ENCODE results near the gene RFX2. TPM values are rescaled to one million over a fixed set of nuclear protein-coding genes. Genes with fewer than 3 reads are reported as not detected.

Gene RFX2
- polyA plus RNA-seq, 3 donors, result 6.9 to 11.1 (median 8.1) TPM

DNA sequence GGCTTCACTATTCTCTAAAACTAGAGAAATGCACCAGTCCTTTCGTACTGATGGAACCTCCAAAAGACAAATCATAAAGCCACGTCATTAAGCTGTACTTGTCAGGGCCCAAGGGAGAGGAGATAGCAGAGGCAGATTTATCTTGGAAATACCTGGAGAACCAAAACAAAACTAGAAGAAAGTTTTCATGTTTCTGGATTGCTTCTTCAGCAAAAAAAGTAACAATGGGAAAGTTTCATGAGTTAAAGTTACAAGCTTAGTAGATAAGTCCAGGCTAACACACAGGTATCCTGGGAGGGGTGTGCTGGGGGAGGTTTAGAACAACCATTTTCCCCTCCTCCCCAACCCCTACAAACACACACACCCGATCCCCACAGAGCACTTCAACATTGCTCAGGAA is 154.0 kb downstream of the RFX2 start:
- no peak for DNase-seq (ENCODE audit: extremely low read depth in 1 of 11, low read depth in 9 of 11, low spot score in 4 of 11)

DNA sequence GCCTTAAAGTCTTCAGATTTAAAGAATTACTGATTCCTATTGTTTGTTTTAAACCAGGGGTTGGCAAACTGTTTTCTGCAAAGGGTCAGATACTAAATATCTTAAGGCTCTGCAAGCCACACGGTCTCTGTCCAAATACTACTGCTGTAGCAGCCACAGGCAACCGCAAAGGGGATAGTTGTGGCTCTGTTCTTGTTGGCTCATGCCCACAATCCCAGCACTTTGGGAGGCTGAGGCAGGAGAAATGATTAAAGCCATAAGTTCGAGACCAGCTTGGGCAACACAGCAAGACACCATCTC is 154.7 kb downstream of the RFX2 start:
- DNase-seq (ENCODE audit: extremely low read depth in 1 of 11, low read depth in 9 of 11, low spot score in 4 of 11), result no peak

DNA sequence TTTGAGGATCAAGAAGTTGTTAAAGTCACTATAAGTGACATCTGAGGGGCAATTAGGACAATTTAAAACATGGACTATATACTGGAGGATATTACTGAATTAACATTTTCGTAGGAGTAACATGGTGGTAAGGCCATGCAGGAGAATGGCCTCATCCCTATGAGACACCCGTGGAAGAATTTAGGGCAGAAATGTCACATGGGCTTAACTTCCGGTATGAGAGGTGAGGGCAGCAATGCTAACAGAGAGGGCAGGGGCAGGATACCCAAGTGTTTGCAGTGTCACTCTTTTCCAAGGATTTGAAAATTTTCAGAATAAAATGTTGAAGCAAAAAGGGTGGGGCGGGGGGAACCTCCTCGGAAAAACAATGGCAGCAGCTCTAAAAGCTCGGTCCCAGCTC is 156.0 kb downstream of the RFX2 start:
- no peak for DNase-seq (ENCODE audit: extremely low read depth in 1 of 11, low read depth in 9 of 11, low spot score in 4 of 11)

DNA sequence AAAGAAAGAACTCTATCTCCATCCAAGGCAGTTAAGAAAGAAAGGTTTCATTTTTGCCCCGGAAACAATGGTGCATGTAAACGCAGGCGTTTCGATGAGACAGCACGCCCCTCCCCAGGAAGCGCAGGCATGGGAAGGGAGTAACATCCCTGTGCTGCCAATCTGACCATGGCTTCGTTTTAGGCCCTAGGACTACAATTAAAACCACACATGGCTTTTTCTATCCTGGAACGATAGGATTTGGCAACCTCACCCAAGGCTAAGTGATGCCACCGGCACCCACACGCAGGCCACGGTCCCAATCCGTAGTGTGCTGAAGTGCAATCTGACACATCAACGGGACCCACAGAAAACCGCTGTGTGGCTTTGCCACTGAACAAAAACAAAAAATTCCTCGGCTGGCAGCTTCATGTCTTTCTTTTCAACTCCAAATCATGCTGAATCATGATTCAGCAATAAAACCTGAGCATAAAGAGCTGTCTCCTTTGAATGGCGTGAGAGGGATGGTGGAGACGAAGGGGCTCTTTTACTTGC is 156.6 kb downstream of the RFX2 start:
- no peak for DNase-seq (ENCODE audit: extremely low read depth in 1 of 11, low read depth in 9 of 11, low spot score in 4 of 11)

GRCh38 chr19:5953030-5953589 is 157.2 kb downstream of the RFX2 start:
- no peak for DNase-seq (ENCODE audit: extremely low read depth in 1 of 11, low read depth in 9 of 11, low spot score in 4 of 11)

GRCh38 chr19:5952193-5953029 is 157.9 kb downstream of the RFX2 start:
- no peak for DNase-seq (ENCODE audit: extremely low read depth in 1 of 11, low read depth in 9 of 11, low spot score in 4 of 11)

DNA sequence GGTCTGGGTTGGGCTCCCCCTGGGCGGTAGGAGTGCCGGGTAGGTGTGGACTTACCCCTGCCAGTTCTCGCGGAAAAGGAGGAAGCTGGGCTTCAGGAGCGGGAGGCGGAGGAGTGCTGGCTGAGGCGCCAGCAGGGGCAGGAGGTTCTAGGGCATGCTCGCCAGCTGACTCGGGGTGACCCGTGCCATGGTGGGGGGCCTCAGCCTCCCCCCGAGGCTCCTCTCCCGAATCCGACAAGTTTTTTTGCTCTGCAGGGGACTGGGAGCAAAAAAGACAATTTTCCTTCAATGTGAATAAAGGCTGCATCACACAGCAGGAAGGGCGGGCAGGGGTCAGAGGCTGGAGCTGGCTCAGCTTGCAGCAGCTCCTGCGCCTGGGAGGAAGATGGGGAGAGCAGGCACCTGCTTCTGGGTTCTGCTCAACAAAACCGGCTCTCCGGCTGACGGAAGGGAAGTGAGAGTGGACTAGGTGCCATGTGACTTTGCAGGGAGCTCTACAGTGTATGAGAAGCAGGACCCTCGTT is 158.9 kb downstream of the RFX2 start:
- no peak for DNase-seq (ENCODE audit: extremely low read depth in 1 of 11, low read depth in 9 of 11, low spot score in 4 of 11)

GRCh38 chr19:5950741-5951140 is 159.6 kb downstream of the RFX2 start:
- no peak for DNase-seq (ENCODE audit: extremely low read depth in 1 of 11, low read depth in 9 of 11, low spot score in 4 of 11)

DNA sequence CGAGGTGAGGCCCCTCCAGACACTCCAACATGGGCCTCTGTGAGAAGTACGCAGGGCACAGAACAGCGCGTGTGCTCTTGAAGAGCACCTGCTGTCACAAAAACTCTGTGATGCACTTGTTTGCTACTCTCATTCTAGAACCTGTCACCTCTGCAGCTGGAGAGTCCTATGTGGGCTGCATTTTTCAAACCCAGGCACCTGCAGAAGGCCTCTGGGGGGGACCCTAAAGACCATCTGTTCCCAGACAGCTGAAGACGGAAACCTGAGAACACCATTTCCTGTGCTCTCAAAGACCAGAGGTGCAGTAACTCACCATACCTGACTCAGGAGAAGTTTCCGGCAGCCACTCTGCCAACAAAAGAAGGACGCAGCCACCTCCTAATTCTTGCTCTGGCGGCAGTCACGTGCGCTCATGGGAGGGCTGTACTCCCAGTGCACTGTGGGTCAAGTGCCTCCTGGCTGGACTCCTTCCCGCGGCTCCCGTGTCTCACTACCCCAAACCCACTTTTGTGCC is 160.5 kb downstream of the RFX2 start:
- DNase-seq (ENCODE audit: extremely low read depth in 1 of 11, low read depth in 9 of 11, low spot score in 4 of 11), result no peak

DNA sequence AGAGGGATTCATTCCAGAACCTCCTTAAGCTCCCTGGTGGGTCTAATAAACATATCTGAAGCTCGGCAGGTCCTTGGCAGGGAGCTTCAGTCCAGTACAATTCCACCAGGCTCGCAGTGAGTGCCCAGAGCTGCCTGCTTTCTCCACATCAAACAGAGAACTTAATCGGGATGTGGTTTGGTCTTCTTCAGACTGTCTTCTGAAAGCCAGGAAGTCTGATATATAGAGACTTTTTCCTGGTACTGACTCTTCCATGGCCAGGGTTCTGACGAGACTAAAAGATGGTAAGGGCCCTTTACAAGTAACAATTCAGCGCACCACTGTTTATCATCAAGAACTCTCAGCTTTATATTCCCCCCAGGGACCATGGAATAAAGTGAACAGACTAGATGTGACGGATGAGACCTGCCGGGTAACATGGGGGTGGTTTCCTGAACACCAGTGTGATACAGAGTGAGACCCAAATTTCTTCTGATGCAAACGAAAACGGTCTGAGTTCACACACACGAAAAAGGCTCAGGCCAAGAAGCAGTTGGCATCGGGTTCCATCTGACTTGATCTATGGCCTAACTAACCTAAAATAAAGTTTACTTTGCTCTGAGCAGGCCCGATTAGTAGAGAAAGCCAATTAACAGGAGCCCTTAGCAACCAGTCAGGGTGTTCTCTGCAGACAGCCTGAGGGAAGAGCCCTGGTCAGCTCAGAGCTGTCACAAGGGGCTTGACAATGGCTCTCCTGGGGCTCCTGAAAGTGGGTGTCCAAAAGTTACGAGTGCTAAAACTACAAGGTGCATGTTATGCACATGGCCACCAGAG is 161.3 kb downstream of the RFX2 start:
- no peak for DNase-seq (ENCODE audit: extremely low read depth in 1 of 11, low read depth in 9 of 11, low spot score in 4 of 11)

- DNase-seq (ENCODE audit: extremely low read depth in 1 of 11, low read depth in 9 of 11, low spot score in 4 of 11), result no peak
Observed at GRCh38 chr19:5947435-5947834, 162.9 kb downstream of the RFX2 start.

- no peak for DNase-seq (ENCODE audit: extremely low read depth in 1 of 11, low read depth in 9 of 11, low spot score in 4 of 11)
Observed at GRCh38 chr19:5943623-5944022, 166.7 kb downstream of the RFX2 start.

Other genes starting within 250 kb of the RFX2 start
- under 1 TPM in 2 of 3 donors, not detected in 1; 0.06 to 0.17 TPM for gene FUT5, start 240.0 kb downstream of the RFX2 start, polyA plus RNA-seq (ENCODE audit: insufficient read length in 3 of 3)
- 100 to 1,000 TPM; 130 to 197 (median 179) TPM for gene NDUFA11, start 206.7 kb downstream of the RFX2 start, polyA plus RNA-seq (ENCODE audit: insufficient read length in 3 of 3)
- gene VMAC, start 205.6 kb downstream of the RFX2 start, polyA plus RNA-seq (ENCODE audit: insufficient read length in 3 of 3), result 10 to 100 TPM in 1 of 3 donors, 1 to 10 TPM in 2; 5.7 to 10.9 (median 5.9) TPM
- gene CAPS, start 196.2 kb downstream of the RFX2 start, polyA plus RNA-seq (ENCODE audit: insufficient read length in 3 of 3), result 10 to 100 TPM; 16.6 to 43.9 (median 29.6) TPM
- 10 to 100 TPM; 61.7 to 66.0 (median 65.9) TPM for gene RANBP3, start 132.4 kb downstream of the RFX2 start, polyA plus RNA-seq (ENCODE audit: insufficient read length in 3 of 3)
- gene ACSBG2, start 25.2 kb upstream of the RFX2 start, polyA plus RNA-seq (ENCODE audit: insufficient read length in 3 of 3), result 1 to 10 TPM in 2 of 3 donors, under 1 TPM in 1; 0.80 to 2.8 (median 1.9) TPM
- gene MLLT1, start 169.5 kb upstream of the RFX2 start, polyA plus RNA-seq (ENCODE audit: insufficient read length in 3 of 3), result 100 to 1,000 TPM in 2 of 3 donors, 10 to 100 TPM in 1; 70.2 to 116 (median 102) TPM
- gene ACER1, start 223.1 kb upstream of the RFX2 start, polyA plus RNA-seq (ENCODE audit: insufficient read length in 3 of 3), result under 1 TPM in 2 of 3 donors, not detected in 1; 0.17 to 0.23 TPM

Measured in renal cortex interstitium (tissue), 11 donors.